ENCODE results near the gene TIRAP. TPM values are rescaled to one million over a fixed set of nuclear protein-coding genes. Genes with fewer than 3 reads are reported as not detected.

TIRAP gene
- polyA plus RNA-seq, 1 of the 3 experiments (the other 2 are of a cell fraction): 5.5 TPM

DNA sequence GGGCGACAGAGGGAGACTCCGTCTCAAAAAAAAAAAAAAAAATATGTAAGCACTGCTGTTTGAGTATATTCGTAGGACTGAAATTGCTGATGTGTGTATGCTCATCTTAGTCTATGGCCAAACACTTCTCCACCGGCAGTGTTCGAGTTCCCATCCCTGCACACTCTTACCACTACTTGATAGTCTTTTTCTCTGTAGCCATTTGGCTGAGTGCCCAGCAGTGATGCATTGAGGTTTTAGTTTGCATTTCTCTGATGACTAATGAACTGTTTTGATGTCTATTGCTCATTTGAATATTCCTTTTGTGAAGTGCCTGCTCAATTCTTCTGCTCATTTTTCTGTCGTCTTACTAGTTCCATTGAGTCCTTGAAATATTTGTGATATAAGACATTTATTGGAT, 1.9 kb downstream of the TIRAP start (continued):
- TF ChIP-seq MEF2A (IDR thresholded peaks at IDR 0.05; ENCODE audit: borderline replicate concordance, low read depth): no peak

DNA sequence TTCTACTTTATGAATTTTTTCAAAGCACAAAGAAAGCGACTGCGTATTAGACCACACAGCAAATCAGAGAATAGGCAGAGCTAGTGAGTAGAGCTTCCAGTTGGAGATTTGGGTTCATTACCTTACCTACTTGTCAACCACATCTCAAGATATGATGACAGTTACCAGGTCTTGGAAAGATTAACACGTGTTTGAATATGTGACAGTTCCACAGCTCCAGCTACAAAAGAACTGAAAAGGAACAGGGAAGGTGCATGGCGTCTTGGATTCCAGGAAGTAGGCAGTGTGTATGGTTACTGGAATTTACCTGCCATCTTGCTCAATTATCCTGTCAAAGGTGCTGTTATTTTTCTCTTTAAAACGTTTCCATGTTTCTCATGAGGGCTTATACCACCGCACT, 5.3 kb downstream of the TIRAP start:
- Histone ChIP-seq H3K4me1 (ENCODE audit: control insufficient read depth in 1 of 2, insufficient read depth in 2 of 2, low read depth in 1 of 2, low read length in 1 of 2) (peaks cover 9 to 32% of the 10 kb centered on the region in 2 experiments; a peak in 1 of 4 replicates), H3F3A (replicated peaks; ENCODE audit: insufficient read depth) (peaks cover 16% of the 10 kb centered on the region), H3K27ac (ENCODE audit: low read depth in 2 of 2, low read length in 1 of 2) (no peak overlapping the region), H3K9me3 (no peaks in the 10 kb centered on the region), H3K4me2 (no peak overlapping the region), H2AFZ (ENCODE audit: low read depth) (no peak overlapping the region), H3K36me3 (replicated peaks in 1 of 2; ENCODE audit: control insufficient read depth in 1 of 2, insufficient read depth in 2 of 2, low read length in 1 of 2) (peaks cover 11 to 30% of the 10 kb centered on the region in 2 experiments), H3K27me3 (ENCODE audit: insufficient read depth) (no peaks in the 10 kb centered on the region), H4K20me1 (ENCODE audit: insufficient read depth) (peaks cover 6% of the 10 kb centered on the region; the same call in 1 of the 2 replicates), H3K9ac (no peak overlapping the region), H3K79me2 (ENCODE audit: insufficient read depth) (peaks cover 33% of the 10 kb centered on the region), H3K4me3 (ENCODE audit: low read depth in 2 of 2, low read length in 1 of 2) (no peak overlapping the region), H3K9me2 (no peaks in the 10 kb centered on the region)
- no peak for DNase-seq
- ChIA-PET POLR2A (no interaction called here), CTCF (no interaction called here)
- TF ChIP-seq FOXM1 (IDR thresholded peaks at IDR 0.05; ENCODE audit: low read depth): no peak
- no peak for TF ChIP-seq RAD21 (IDR thresholded peaks at IDR 0.05; ENCODE audit: low read length)
- TF ChIP-seq, protein P1, sequence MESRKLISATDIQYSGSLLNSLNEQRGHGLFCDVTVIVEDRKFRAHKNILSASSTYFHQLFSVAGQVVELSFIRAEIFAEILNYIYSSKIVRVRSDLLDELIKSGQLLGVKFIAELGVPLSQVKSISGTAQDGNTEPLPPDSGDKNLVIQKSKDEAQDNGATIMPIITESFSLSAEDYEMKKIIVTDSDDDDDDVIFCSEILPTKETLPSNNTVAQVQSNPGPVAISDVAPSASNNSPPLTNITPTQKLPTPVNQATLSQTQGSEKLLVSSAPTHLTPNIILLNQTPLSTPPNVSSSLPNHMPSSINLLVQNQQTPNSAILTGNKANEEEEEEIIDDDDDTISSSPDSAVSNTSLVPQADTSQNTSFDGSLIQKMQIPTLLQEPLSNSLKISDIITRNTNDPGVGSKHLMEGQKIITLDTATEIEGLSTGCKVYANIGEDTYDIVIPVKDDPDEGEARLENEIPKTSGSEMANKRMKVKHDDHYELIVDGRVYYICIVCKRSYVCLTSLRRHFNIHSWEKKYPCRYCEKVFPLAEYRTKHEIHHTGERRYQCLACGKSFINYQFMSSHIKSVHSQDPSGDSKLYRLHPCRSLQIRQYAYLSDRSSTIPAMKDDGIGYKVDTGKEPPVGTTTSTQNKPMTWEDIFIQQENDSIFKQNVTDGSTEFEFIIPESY (IDR thresholded peaks at IDR 0.05; ENCODE audit: borderline replicate concordance, low read depth): no peak
- TF ChIP-seq YY1 (IDR thresholded peaks at IDR 0.05; ENCODE audit: low read depth): no peak
- TF ChIP-seq POLR2AphosphoS5 (IDR thresholded peaks at IDR 0.05; ENCODE audit: low read depth, low read length): no peak
- no peak for TF ChIP-seq MXI1 (IDR thresholded peaks at IDR 0.05; ENCODE audit: low read depth, low read length)
- TF ChIP-seq, protein P2, sequence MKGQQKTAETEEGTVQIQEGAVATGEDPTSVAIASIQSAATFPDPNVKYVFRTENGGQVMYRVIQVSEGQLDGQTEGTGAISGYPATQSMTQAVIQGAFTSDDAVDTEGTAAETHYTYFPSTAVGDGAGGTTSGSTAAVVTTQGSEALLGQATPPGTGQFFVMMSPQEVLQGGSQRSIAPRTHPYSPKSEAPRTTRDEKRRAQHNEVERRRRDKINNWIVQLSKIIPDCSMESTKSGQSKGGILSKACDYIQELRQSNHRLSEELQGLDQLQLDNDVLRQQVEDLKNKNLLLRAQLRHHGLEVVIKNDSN (IDR thresholded peaks at IDR 0.05; ENCODE audit: borderline replicate concordance, low read depth): no peak
- no peak for TF ChIP-seq RXRA (IDR thresholded peaks at IDR 0.05; ENCODE audit: borderline replicate concordance, low read depth)
- TF ChIP-seq ELF1 (IDR thresholded peaks at IDR 0.05): no peak
- TF ChIP-seq RFX5 (IDR thresholded peaks at IDR 0.05; ENCODE audit: low read length): no peak
- TF ChIP-seq CHD2 (IDR thresholded peaks at IDR 0.05; ENCODE audit: low read length, partially characterized antibody): no peak
- no peak for TF ChIP-seq TAF1 (IDR thresholded peaks at IDR 0.05; ENCODE audit: borderline replicate concordance, low read depth, low read length)
- TF ChIP-seq FOXJ3 (CRISPR knock-in tag; IDR thresholded peaks at IDR 0.05): no peak
- TF ChIP-seq, protein P3, sequence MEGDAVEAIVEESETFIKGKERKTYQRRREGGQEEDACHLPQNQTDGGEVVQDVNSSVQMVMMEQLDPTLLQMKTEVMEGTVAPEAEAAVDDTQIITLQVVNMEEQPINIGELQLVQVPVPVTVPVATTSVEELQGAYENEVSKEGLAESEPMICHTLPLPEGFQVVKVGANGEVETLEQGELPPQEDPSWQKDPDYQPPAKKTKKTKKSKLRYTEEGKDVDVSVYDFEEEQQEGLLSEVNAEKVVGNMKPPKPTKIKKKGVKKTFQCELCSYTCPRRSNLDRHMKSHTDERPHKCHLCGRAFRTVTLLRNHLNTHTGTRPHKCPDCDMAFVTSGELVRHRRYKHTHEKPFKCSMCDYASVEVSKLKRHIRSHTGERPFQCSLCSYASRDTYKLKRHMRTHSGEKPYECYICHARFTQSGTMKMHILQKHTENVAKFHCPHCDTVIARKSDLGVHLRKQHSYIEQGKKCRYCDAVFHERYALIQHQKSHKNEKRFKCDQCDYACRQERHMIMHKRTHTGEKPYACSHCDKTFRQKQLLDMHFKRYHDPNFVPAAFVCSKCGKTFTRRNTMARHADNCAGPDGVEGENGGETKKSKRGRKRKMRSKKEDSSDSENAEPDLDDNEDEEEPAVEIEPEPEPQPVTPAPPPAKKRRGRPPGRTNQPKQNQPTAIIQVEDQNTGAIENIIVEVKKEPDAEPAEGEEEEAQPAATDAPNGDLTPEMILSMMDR (IDR thresholded peaks at IDR 0.05): no peak
- no peak for TF ChIP-seq EZH2phosphoT487 (IDR thresholded peaks at IDR 0.05; ENCODE audit: borderline replicate concordance, low read depth)
- TF ChIP-seq EP300 (IDR thresholded peaks at IDR 0.05; ENCODE audit: borderline replicate concordance in 1 of 2, low read depth in 1 of 2, low read length in 1 of 2): no peak
- no peak for TF ChIP-seq GATA2 (CRISPR knock-in tag; IDR thresholded peaks at IDR 0.05)
- TF ChIP-seq SMC3 (IDR thresholded peaks at IDR 0.05; ENCODE audit: low read depth, low read length): no peak
- no peak for TF ChIP-seq SIN3A (IDR thresholded peaks at IDR 0.05; ENCODE audit: borderline replicate concordance, low read depth, low read length)
- TF ChIP-seq, protein P4, sequence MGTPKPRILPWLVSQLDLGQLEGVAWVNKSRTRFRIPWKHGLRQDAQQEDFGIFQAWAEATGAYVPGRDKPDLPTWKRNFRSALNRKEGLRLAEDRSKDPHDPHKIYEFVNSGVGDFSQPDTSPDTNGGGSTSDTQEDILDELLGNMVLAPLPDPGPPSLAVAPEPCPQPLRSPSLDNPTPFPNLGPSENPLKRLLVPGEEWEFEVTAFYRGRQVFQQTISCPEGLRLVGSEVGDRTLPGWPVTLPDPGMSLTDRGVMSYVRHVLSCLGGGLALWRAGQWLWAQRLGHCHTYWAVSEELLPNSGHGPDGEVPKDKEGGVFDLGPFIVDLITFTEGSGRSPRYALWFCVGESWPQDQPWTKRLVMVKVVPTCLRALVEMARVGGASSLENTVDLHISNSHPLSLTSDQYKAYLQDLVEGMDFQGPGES (IDR thresholded peaks at IDR 0.05; ENCODE audit: low read depth, low read length): no peak
- WGBS (ENCODE audit: low lambda C conversion rate): 86% methylated on average over 6 of the region's 6 CpGs
